Measurements from ENCODE around the gene ARF5.

The ARF5 gene

GRCh38 chr7:127580612-127581011 is 7.6 kb upstream of the ARF5 start:
- H3K9me3 ChIP-seq (ENCODE audit: control insufficient read depth, insufficient read depth, low read length), result no peaks in the 10 kb centered on the region
- no peak overlapping the region for H3K9ac ChIP-seq (ENCODE audit: low read depth, low read length)
- H3K36me3 ChIP-seq (ENCODE audit: insufficient read depth, low read length), result peaks cover 10% of the 10 kb centered on the region; the same call in 1 of the 2 replicates
- no peaks in the 10 kb centered on the region; the same call in none of the 2 replicates for H3K4me1 ChIP-seq (ENCODE audit: insufficient read depth, low read length)

GRCh38 chr7:127581716-127582115 is 6.5 kb upstream of the ARF5 start:
- H3K9ac ChIP-seq (ENCODE audit: low read depth, low read length), result no peak overlapping the region
- peaks cover 3% of the 10 kb centered on the region for H3K4me1 ChIP-seq (ENCODE audit: insufficient read depth, low read length)

GRCh38 chr7:127582361-127582760 is 5.8 kb upstream of the ARF5 start:
- Histone ChIP-seq H3K9me3 (ENCODE audit: control insufficient read depth, insufficient read depth, low read length) (no peaks in the 10 kb centered on the region), H3K9ac (ENCODE audit: low read depth, low read length) (no peak overlapping the region), H3K4me1 (ENCODE audit: insufficient read depth, low read length) (peaks cover 3% of the 10 kb centered on the region), H3K36me3 (ENCODE audit: insufficient read depth, low read length) (peaks cover 10% of the 10 kb centered on the region; the same call in 1 of the 2 replicates)

More at GRCh38 chr7:127581716-127582115, 6.5 kb upstream of the ARF5 start:
- Histone ChIP-seq H3K9me3 (ENCODE audit: control insufficient read depth, insufficient read depth, low read length) (no peaks in the 10 kb centered on the region), H3K36me3 (ENCODE audit: insufficient read depth, low read length) (peaks cover 10% of the 10 kb centered on the region; the same call in 1 of the 2 replicates)

- Histone ChIP-seq H3K9ac (ENCODE audit: low read depth, low read length) (peak overlapping the region; percentile 73), H3K4me1 (ENCODE audit: insufficient read depth, low read length) (peaks cover 3% of the 10 kb centered on the region; the same call in 1 of the 2 replicates), H3K36me3 (ENCODE audit: insufficient read depth, low read length) (peaks cover 10% of the 10 kb centered on the region; the same call in 1 of the 2 replicates), H3K9me3 (ENCODE audit: control insufficient read depth, insufficient read depth, low read length) (no peaks in the 10 kb centered on the region)
Observed at GRCh38 chr7:127584648-127585043, 3.6 kb upstream of the ARF5 start.

GRCh38 chr7:127585044-127585953 is 2.9 kb upstream of the ARF5 start, which contains the start of gene GCC1:
GCC1 (minus strand) TSS chr7:127585596; CDS start chr7:127585182, 414 bp downstream.
- Histone ChIP-seq H3K36me3 (ENCODE audit: insufficient read depth, low read length) (peaks cover 10% of the 10 kb centered on the region; the same call in 1 of the 2 replicates), H3K9me3 (ENCODE audit: control insufficient read depth, insufficient read depth, low read length) (no peaks in the 10 kb centered on the region), H3K4me1 (ENCODE audit: insufficient read depth, low read length) (peaks cover 3% of the 10 kb centered on the region; the same call in 1 of the 2 replicates), H3K9ac (ENCODE audit: low read depth, low read length) (peak within 1 kb of the TSS; percentile 73)

GRCh38 chr7:127586346-127586745 is 1.9 kb upstream of the ARF5 start:
- Histone ChIP-seq H3K4me1 (ENCODE audit: insufficient read depth, low read length) (peaks cover 3% of the 10 kb centered on the region; the same call in 1 of the 2 replicates), H3K9ac (ENCODE audit: low read depth, low read length) (no peak overlapping the region), H3K9me3 (ENCODE audit: control insufficient read depth, insufficient read depth, low read length) (no peaks in the 10 kb centered on the region), H3K36me3 (ENCODE audit: insufficient read depth, low read length) (peaks cover 6% of the 10 kb centered on the region)

GRCh38 chr7:127587663-127588018 is 570 bp upstream of the ARF5 start:
- Histone ChIP-seq H3K4me1 (ENCODE audit: insufficient read depth, low read length) (peaks cover 3% of the 10 kb centered on the region; the same call in 1 of the 2 replicates), H3K36me3 (ENCODE audit: insufficient read depth, low read length) (no peaks in the 10 kb centered on the region; the same call in none of the 2 replicates), H3K9ac (ENCODE audit: low read depth, low read length) (peak overlapping the region; percentile 61; the same call in 1 of the 2 replicates), H3K9me3 (ENCODE audit: control insufficient read depth, insufficient read depth, low read length) (no peaks in the 10 kb centered on the region)

- Histone ChIP-seq H3K9ac (ENCODE audit: low read depth, low read length) (peak overlapping the region; percentile 91), H3K4me1 (ENCODE audit: insufficient read depth, low read length) (peaks cover 3% of the 10 kb centered on the region; the same call in 1 of the 2 replicates), H3K36me3 (ENCODE audit: insufficient read depth, low read length) (no peaks in the 10 kb centered on the region; the same call in none of the 2 replicates), H3K9me3 (ENCODE audit: control insufficient read depth, insufficient read depth, low read length) (no peaks in the 10 kb centered on the region)
Observed at GRCh38 chr7:127588697-127589482, 679 bp downstream of the ARF5 start.

GRCh38 chr7:127589896-127590295 is 1.7 kb downstream of the ARF5 start:
- no peaks in the 10 kb centered on the region for H3K9me3 ChIP-seq (ENCODE audit: control insufficient read depth, insufficient read depth, low read length)
- H3K4me1 ChIP-seq (ENCODE audit: insufficient read depth, low read length), result peaks cover 3% of the 10 kb centered on the region; the same call in 1 of the 2 replicates
- no peaks in the 10 kb centered on the region; the same call in none of the 2 replicates for H3K36me3 ChIP-seq (ENCODE audit: insufficient read depth, low read length)
- H3K9ac ChIP-seq (ENCODE audit: low read depth, low read length), result no peak overlapping the region

GRCh38 chr7:127591189-127591588 is 3.0 kb downstream of the ARF5 start:
- H3K36me3 ChIP-seq (ENCODE audit: insufficient read depth, low read length), result no peaks in the 10 kb centered on the region; the same call in none of the 2 replicates
- no peaks in the 10 kb centered on the region; the same call in 1 of the 2 replicates for H3K4me1 ChIP-seq (ENCODE audit: insufficient read depth, low read length)
- H3K9me3 ChIP-seq (ENCODE audit: control insufficient read depth, insufficient read depth, low read length), result no peaks in the 10 kb centered on the region
- H3K9ac ChIP-seq (ENCODE audit: low read depth, low read length), result no peak overlapping the region

- Histone ChIP-seq H3K36me3 (ENCODE audit: insufficient read depth, low read length) (no peaks in the 10 kb centered on the region; the same call in none of the 2 replicates), H3K9me3 (ENCODE audit: control insufficient read depth, insufficient read depth, low read length) (no peaks in the 10 kb centered on the region), H3K4me1 (ENCODE audit: insufficient read depth, low read length) (no peaks in the 10 kb centered on the region; the same call in 1 of the 2 replicates), H3K9ac (ENCODE audit: low read depth, low read length) (no peak overlapping the region)
Observed at GRCh38 chr7:127591591-127591990, 3.4 kb downstream of the ARF5 start.

- Histone ChIP-seq H3K9ac (ENCODE audit: low read depth, low read length) (no peak overlapping the region), H3K4me1 (ENCODE audit: insufficient read depth, low read length) (no peaks in the 10 kb centered on the region), H3K9me3 (ENCODE audit: control insufficient read depth, insufficient read depth, low read length) (no peaks in the 10 kb centered on the region), H3K36me3 (ENCODE audit: insufficient read depth, low read length) (no peaks in the 10 kb centered on the region; the same call in none of the 2 replicates)
Observed at GRCh38 chr7:127592550-127592949, 4.3 kb downstream of the ARF5 start.

GRCh38 chr7:127594490-127594889 is 6.3 kb downstream of the ARF5 start:
- peaks cover 3% of the 10 kb centered on the region; the same call in 1 of the 2 replicates for H3K4me1 ChIP-seq (ENCODE audit: insufficient read depth, low read length)
- no peaks in the 10 kb centered on the region; the same call in none of the 2 replicates for H3K36me3 ChIP-seq (ENCODE audit: insufficient read depth, low read length)
- no peaks in the 10 kb centered on the region for H3K9me3 ChIP-seq (ENCODE audit: control insufficient read depth, insufficient read depth, low read length)
- H3K9ac ChIP-seq (ENCODE audit: low read depth, low read length), result no peak overlapping the region

- H3K4me1 ChIP-seq (ENCODE audit: insufficient read depth, low read length), result peaks cover 3% of the 10 kb centered on the region; the same call in 1 of the 2 replicates
- H3K9ac ChIP-seq (ENCODE audit: low read depth, low read length), result no peak overlapping the region
- H3K36me3 ChIP-seq (ENCODE audit: insufficient read depth, low read length), result no peaks in the 10 kb centered on the region; the same call in 1 of the 2 replicates
- H3K9me3 ChIP-seq (ENCODE audit: control insufficient read depth, insufficient read depth, low read length), result no peaks in the 10 kb centered on the region
Observed at GRCh38 chr7:127595737-127596136, 7.5 kb downstream of the ARF5 start.

All from ES-I3 (cell line).